ENCODE results near the gene ETV6. TPM values are rescaled to one million over a fixed set of nuclear protein-coding genes. Genes with fewer than 3 reads are reported as not detected.

The ETV6 gene
- total RNA-seq, 2 experiments from 2014 or later: 28.5 to 30.2 TPM

DNA sequence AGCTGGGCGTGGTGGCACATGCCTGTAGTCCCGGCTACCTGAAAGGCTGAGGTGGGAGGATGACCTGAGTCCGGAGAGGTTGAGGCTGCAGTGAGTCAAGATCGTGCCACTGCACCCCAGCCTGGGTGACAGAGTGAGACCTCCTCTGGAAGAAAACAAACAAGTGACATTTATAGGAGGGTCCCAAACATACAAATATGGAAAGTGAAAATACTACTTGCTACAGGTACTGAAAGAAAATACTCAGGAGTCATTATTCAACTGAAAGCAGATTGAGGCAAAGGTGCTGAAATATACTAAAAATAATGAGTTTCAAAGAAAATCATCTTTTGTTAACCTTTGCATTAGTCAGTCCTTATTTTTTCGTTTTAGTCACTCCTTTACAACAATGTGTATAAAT, 53.5 kb downstream of the ETV6 start:
- intact Hi-C loops (cut with DNase I, micrococcal nuclease): no loop called here
- CTCF ChIA-PET: no interaction called here
- TF ChIP-seq, protein P1, sequence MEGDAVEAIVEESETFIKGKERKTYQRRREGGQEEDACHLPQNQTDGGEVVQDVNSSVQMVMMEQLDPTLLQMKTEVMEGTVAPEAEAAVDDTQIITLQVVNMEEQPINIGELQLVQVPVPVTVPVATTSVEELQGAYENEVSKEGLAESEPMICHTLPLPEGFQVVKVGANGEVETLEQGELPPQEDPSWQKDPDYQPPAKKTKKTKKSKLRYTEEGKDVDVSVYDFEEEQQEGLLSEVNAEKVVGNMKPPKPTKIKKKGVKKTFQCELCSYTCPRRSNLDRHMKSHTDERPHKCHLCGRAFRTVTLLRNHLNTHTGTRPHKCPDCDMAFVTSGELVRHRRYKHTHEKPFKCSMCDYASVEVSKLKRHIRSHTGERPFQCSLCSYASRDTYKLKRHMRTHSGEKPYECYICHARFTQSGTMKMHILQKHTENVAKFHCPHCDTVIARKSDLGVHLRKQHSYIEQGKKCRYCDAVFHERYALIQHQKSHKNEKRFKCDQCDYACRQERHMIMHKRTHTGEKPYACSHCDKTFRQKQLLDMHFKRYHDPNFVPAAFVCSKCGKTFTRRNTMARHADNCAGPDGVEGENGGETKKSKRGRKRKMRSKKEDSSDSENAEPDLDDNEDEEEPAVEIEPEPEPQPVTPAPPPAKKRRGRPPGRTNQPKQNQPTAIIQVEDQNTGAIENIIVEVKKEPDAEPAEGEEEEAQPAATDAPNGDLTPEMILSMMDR (IDR thresholded peaks at IDR 0.05): no peak

GRCh38 chr12:11703378-11703777, 53.9 kb downstream of the ETV6 start:
- Histone ChIP-seq H3K36me3 (ENCODE audit: insufficient read depth, low read length) (no peaks in the 10 kb centered on the region), H3K27ac (ENCODE audit: low read depth in 1 of 2, low read length in 2 of 2) (no peak overlapping the region), H3K9me3 (ENCODE audit: control insufficient read depth in 1 of 2, insufficient read depth in 1 of 2, low read length in 2 of 2) (no peaks in the 10 kb centered on the region), H3K27me3 (ENCODE audit: control insufficient read depth in 1 of 2, insufficient read depth in 2 of 2, low read length in 2 of 2) (no peaks in the 10 kb centered on the region), H3K4me3 (ENCODE audit: low read length) (no peak overlapping the region), H3K4me1 (ENCODE audit: insufficient read depth, low read length) (peaks cover 5% of the 10 kb centered on the region)
- intact Hi-C loops (cut with DNase I, micrococcal nuclease): no loop called here
- ChIA-PET POLR2A (no interaction called here), CTCF (no interaction called here)
- ATAC-seq (ENCODE audit: poor library complexity): no peak
- Mint-ChIP-seq H3K27ac (no peak overlapping the region), H3K9me3 (no peaks in the 10 kb centered on the region), H3K27me3 (no peaks in the 10 kb centered on the region), H3K4me3 (no peak overlapping the region), H3K36me3 (ENCODE audit: low read depth) (peaks cover 3% of the 10 kb centered on the region), H3K4me1 (ENCODE audit: low read depth) (peaks cover 26% of the 10 kb centered on the region)
- TF ChIP-seq, protein P1 (IDR thresholded peaks at IDR 0.05): no peak
- no peak for DNase-seq

More for the DNA sequence above, 53.5 kb downstream of the ETV6 start:
- Histone ChIP-seq H3K9me3 (ENCODE audit: control insufficient read depth in 1 of 2, insufficient read depth in 1 of 2, low read length in 2 of 2) (no peaks in the 10 kb centered on the region), H3K36me3 (ENCODE audit: insufficient read depth, low read length) (peaks cover 2% of the 10 kb centered on the region), H3K4me3 (ENCODE audit: low read length) (no peak overlapping the region), H3K27ac (ENCODE audit: low read depth in 1 of 2, low read length in 2 of 2) (no peak overlapping the region), H3K27me3 (ENCODE audit: control insufficient read depth in 1 of 2, insufficient read depth in 2 of 2, low read length in 2 of 2) (no peaks in the 10 kb centered on the region), H3K4me1 (ENCODE audit: insufficient read depth, low read length) (peaks cover 3% of the 10 kb centered on the region)
- H3K27me3 Mint-ChIP-seq: no peaks in the 10 kb centered on the region
- H3K27ac Mint-ChIP-seq: no peak overlapping the region
- peaks cover 25% of the 10 kb centered on the region for H3K4me1 Mint-ChIP-seq (ENCODE audit: low read depth)
- H3K9me3 Mint-ChIP-seq: no peaks in the 10 kb centered on the region
- POLR2A ChIA-PET: no interaction called here
- peaks cover 3% of the 10 kb centered on the region for H3K36me3 Mint-ChIP-seq (ENCODE audit: low read depth)
- ATAC-seq (ENCODE audit: poor library complexity) (no peak), DNase-seq (no peak)
- H3K4me3 Mint-ChIP-seq: no peak overlapping the region

DNA sequence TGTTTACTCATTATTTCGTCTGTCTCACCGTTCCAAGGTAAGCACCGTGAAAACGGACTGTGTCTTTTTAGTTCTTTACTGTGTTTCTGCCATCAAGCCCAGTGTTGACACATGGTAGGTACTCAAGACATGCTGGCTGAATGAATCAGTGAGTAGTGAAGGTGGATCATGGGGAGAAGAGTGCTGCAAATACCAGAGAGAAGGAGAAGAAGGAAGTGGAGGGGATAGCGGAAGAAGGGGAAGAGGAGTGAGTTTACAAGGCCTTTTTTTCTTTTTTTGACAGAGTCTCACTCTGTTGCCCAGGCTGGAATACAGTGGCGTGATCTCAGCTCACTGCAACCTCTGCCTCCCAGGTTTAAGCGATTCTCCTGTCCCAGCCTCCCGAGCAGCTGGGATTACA, 54.6 kb downstream of the ETV6 start:
- ATAC-seq (ENCODE audit: poor library complexity) (no peak), DNase-seq (no peak)
- peaks cover 5% of the 10 kb centered on the region for H3K4me1 ChIP-seq (ENCODE audit: insufficient read depth, low read length)
- Mint-ChIP-seq H3K27ac (no peak overlapping the region), H3K9me3 (no peaks in the 10 kb centered on the region), H3K4me3 (no peak overlapping the region), H3K4me1 (ENCODE audit: low read depth) (peaks cover 31% of the 10 kb centered on the region), H3K27me3 (no peaks in the 10 kb centered on the region), H3K36me3 (ENCODE audit: low read depth) (peaks cover 3% of the 10 kb centered on the region)
- H3K9me3 ChIP-seq (ENCODE audit: control insufficient read depth in 1 of 2, insufficient read depth in 1 of 2, low read length in 2 of 2): no peaks in the 10 kb centered on the region
- no peaks in the 10 kb centered on the region for H3K27me3 ChIP-seq (ENCODE audit: control insufficient read depth in 1 of 2, insufficient read depth in 2 of 2, low read length in 2 of 2)
- TF ChIP-seq, protein P1 (IDR thresholded peaks at IDR 0.05): no peak
- no peak overlapping the region for H3K4me3 ChIP-seq (ENCODE audit: low read length)
- H3K27ac ChIP-seq (ENCODE audit: low read depth in 1 of 2, low read length in 2 of 2): no peak overlapping the region
- POLR2A ChIA-PET: no interaction called here
- H3K36me3 ChIP-seq (ENCODE audit: insufficient read depth, low read length): no peaks in the 10 kb centered on the region
- intact Hi-C loops (cut with DNase I, micrococcal nuclease): no loop called here
- CTCF ChIA-PET: no interaction called here
